ENCODE measurements around the gene CNTD1.

The CNTD1 gene

GRCh38 chr17:42783062-42783790, 15.4 kb upstream of the CNTD1 start:
- 21% methylated on average over 9 of the region's 9 CpGs for WGBS (ENCODE audit: insufficient coverage)
- ChIA-PET CTCF (interaction anchor here (1.3 kb wide), 2 partner anchors 20 to 49 kb away, joined by 3 to 6 read pairs; no protein-coding TSS in a partner anchor), POLR2A (interaction anchor here (0.6 kb wide), 1 partner anchor 1178 kb away, joined by 4 read pairs; no protein-coding TSS in a partner anchor)
- Histone ChIP-seq H3K9me3 (ENCODE audit: control extremely low read depth in 1 of 5, control insufficient read depth in 4 of 5, insufficient read depth in 2 of 5, low read depth in 1 of 5, low read length in 4 of 5) (no peaks in the 10 kb centered on the region), H3K4me1 (ENCODE audit: control extremely low read depth in 1 of 4, control insufficient read depth in 4 of 4, insufficient read depth in 4 of 4, low read length in 3 of 4) (peaks cover 0 to 37% (median 25%) of the 10 kb centered on the region in 4 experiments), H3K27me3 (replicated peaks in 2 of 5; ENCODE audit: control insufficient read depth in 4 of 5, insufficient read depth in 5 of 5, low read length in 4 of 5) (peaks cover 6 to 90% (median 41%) of the 10 kb centered on the region in 5 experiments), H3K4me3 (ENCODE audit: control insufficient read depth in 1 of 7, extremely low read depth in 1 of 7, insufficient read depth in 4 of 7, low read depth in 2 of 7, low read length in 6 of 7) (no peak overlapping the region), H3K27ac (ENCODE audit: insufficient read depth in 1 of 2, low read depth in 1 of 2, low read length in 2 of 2, poor library complexity in 1 of 2, severe bottlenecking in 2 of 2) (no peak overlapping the region), H3K36me3 (ENCODE audit: control insufficient read depth in 4 of 4, insufficient read depth in 4 of 4, low read length in 3 of 4) (peaks cover 2 to 16% (median 12%) of the 10 kb centered on the region in 4 experiments)
- no peak for DNase-seq

GRCh38 chr17:42783791-42784138, 14.9 kb upstream of the CNTD1 start:
- CTCF ChIA-PET: no interaction called here
- peaks cover 0 to 37% (median 25%) of the 10 kb centered on the region in 4 experiments for H3K4me1 ChIP-seq (ENCODE audit: control extremely low read depth in 1 of 4, control insufficient read depth in 4 of 4, insufficient read depth in 4 of 4, low read length in 3 of 4)
- no peak overlapping the region for H3K27ac ChIP-seq (ENCODE audit: insufficient read depth in 1 of 2, low read depth in 1 of 2, low read length in 2 of 2, poor library complexity in 1 of 2, severe bottlenecking in 2 of 2)
- H3K27me3 ChIP-seq (replicated peaks in 2 of 5; ENCODE audit: control insufficient read depth in 4 of 5, insufficient read depth in 5 of 5, low read length in 4 of 5): peaks cover 6 to 92% (median 42%) of the 10 kb centered on the region in 5 experiments
- 12% methylated on average over 18 of the region's 22 CpGs for WGBS (ENCODE audit: insufficient coverage)
- H3K4me3 ChIP-seq (ENCODE audit: control insufficient read depth in 1 of 7, extremely low read depth in 1 of 7, insufficient read depth in 4 of 7, low read depth in 2 of 7, low read length in 6 of 7): no peak overlapping the region
- H3K36me3 ChIP-seq (ENCODE audit: control insufficient read depth in 4 of 4, insufficient read depth in 4 of 4, low read length in 3 of 4): peaks cover 2 to 10% (median 9%) of the 10 kb centered on the region in 4 experiments
- DNase-seq: no peak
- H3K9me3 ChIP-seq (ENCODE audit: control extremely low read depth in 1 of 5, control insufficient read depth in 4 of 5, insufficient read depth in 2 of 5, low read depth in 1 of 5, low read length in 4 of 5): no peaks in the 10 kb centered on the region
- POLR2A ChIA-PET: interaction anchor here (0.6 kb wide), 1 partner anchor 1178 kb away, joined by 4 read pairs; no protein-coding TSS in a partner anchor

- peaks cover 0 to 37% (median 25%) of the 10 kb centered on the region in 4 experiments for H3K4me1 ChIP-seq (ENCODE audit: control extremely low read depth in 1 of 4, control insufficient read depth in 4 of 4, insufficient read depth in 4 of 4, low read length in 3 of 4)
- WGBS (ENCODE audit: insufficient coverage): 3% methylated on average over 16 of the region's 25 CpGs
- H3K27ac ChIP-seq (ENCODE audit: insufficient read depth in 1 of 2, low read depth in 1 of 2, low read length in 2 of 2, poor library complexity in 1 of 2, severe bottlenecking in 2 of 2): no peak overlapping the region
- ChIA-PET CTCF (no interaction called here), POLR2A (no interaction called here)
- H3K4me3 ChIP-seq (ENCODE audit: control insufficient read depth in 1 of 7, extremely low read depth in 1 of 7, insufficient read depth in 4 of 7, low read depth in 2 of 7, low read length in 6 of 7): no peak overlapping the region
- H3K9me3 ChIP-seq (ENCODE audit: control extremely low read depth in 1 of 5, control insufficient read depth in 4 of 5, insufficient read depth in 2 of 5, low read depth in 1 of 5, low read length in 4 of 5): no peaks in the 10 kb centered on the region
- H3K36me3 ChIP-seq (ENCODE audit: control insufficient read depth in 4 of 4, insufficient read depth in 4 of 4, low read length in 3 of 4): peaks cover 0 to 4% (median 3%) of the 10 kb centered on the region in 4 experiments
- peak in 2 of 3 donors; percentile 27 to 49 for DNase-seq
- H3K27me3 ChIP-seq (replicated peaks in 2 of 5; ENCODE audit: control insufficient read depth in 4 of 5, insufficient read depth in 5 of 5, low read length in 4 of 5): peaks cover 6 to 93% (median 42%) of the 10 kb centered on the region in 5 experiments
These were observed 14.3 kb upstream of the CNTD1 start for GRCh38 chr17:42784409-42784808.

GRCh38 chr17:42784811-42785592, 13.7 kb upstream of the CNTD1 start:
- ChIA-PET CTCF (interaction anchor here (1.2 kb wide), 1 partner anchor 21 kb away, joined by 3 read pairs; no protein-coding TSS in a partner anchor), POLR2A (interaction anchor here (1.8 kb wide), 1 partner anchor 11 kb away, joined by 6 read pairs; the partner anchor contains the start of gene VPS25)
- no peak overlapping the region for H3K4me3 ChIP-seq (ENCODE audit: control insufficient read depth in 1 of 7, extremely low read depth in 1 of 7, insufficient read depth in 4 of 7, low read depth in 2 of 7, low read length in 6 of 7)
- peaks cover 0 to 36% (median 22%) of the 10 kb centered on the region in 4 experiments for H3K4me1 ChIP-seq (ENCODE audit: control extremely low read depth in 1 of 4, control insufficient read depth in 4 of 4, insufficient read depth in 4 of 4, low read length in 3 of 4)
- WGBS (ENCODE audit: insufficient coverage): 9% methylated on average over 46 of the region's 52 CpGs
- no peaks in the 10 kb centered on the region for H3K9me3 ChIP-seq (ENCODE audit: control extremely low read depth in 1 of 5, control insufficient read depth in 4 of 5, insufficient read depth in 2 of 5, low read depth in 1 of 5, low read length in 4 of 5)
- no peaks in the 10 kb centered on the region for H3K36me3 ChIP-seq (ENCODE audit: control insufficient read depth in 4 of 4, insufficient read depth in 4 of 4, low read length in 3 of 4)
- peak in 2 of 3 donors; percentile 28 to 42 for DNase-seq
- H3K27ac ChIP-seq (ENCODE audit: insufficient read depth in 1 of 2, low read depth in 1 of 2, low read length in 2 of 2, poor library complexity in 1 of 2, severe bottlenecking in 2 of 2): no peak overlapping the region
- H3K27me3 ChIP-seq (replicated peaks in 2 of 5; ENCODE audit: control insufficient read depth in 4 of 5, insufficient read depth in 5 of 5, low read length in 4 of 5): peaks cover 6 to 89% (median 43%) of the 10 kb centered on the region in 5 experiments

- no peak for DNase-seq
- Histone ChIP-seq H3K4me1 (ENCODE audit: control extremely low read depth in 1 of 4, control insufficient read depth in 4 of 4, insufficient read depth in 4 of 4, low read length in 3 of 4) (peaks cover 0 to 21% (median 14%) of the 10 kb centered on the region in 4 experiments), H3K9me3 (ENCODE audit: control extremely low read depth in 1 of 5, control insufficient read depth in 4 of 5, insufficient read depth in 2 of 5, low read depth in 1 of 5, low read length in 4 of 5) (no peaks in the 10 kb centered on the region), H3K27ac (ENCODE audit: insufficient read depth in 1 of 2, low read depth in 1 of 2, low read length in 2 of 2, poor library complexity in 1 of 2, severe bottlenecking in 2 of 2) (no peak overlapping the region), H3K4me3 (ENCODE audit: control insufficient read depth in 1 of 7, extremely low read depth in 1 of 7, insufficient read depth in 4 of 7, low read depth in 2 of 7, low read length in 6 of 7) (no peak overlapping the region), H3K36me3 (ENCODE audit: control insufficient read depth in 4 of 4, insufficient read depth in 4 of 4, low read length in 3 of 4) (no peaks in the 10 kb centered on the region), H3K27me3 (replicated peaks in 2 of 5; ENCODE audit: control insufficient read depth in 4 of 5, insufficient read depth in 5 of 5, low read length in 4 of 5) (peaks cover 6 to 78% (median 38%) of the 10 kb centered on the region in 5 experiments)
- WGBS (ENCODE audit: insufficient coverage): 97% methylated on average over 11 of the region's 11 CpGs
- ChIA-PET CTCF (interaction anchor here (1.2 kb wide), 1 partner anchor 11 kb away, joined by 3 read pairs; the partner anchor contains the start of genes CNTD1 and COA3), POLR2A (no interaction called here)
These were observed 11.4 kb upstream of the CNTD1 start for GRCh38 chr17:42787266-42787665.

- H3K27ac ChIP-seq (ENCODE audit: insufficient read depth in 1 of 2, low read depth in 1 of 2, low read length in 2 of 2, poor library complexity in 1 of 2, severe bottlenecking in 2 of 2): no peak overlapping the region
- ChIA-PET CTCF (interaction anchor here (0.8 kb wide), 1 partner anchor 11 kb away, joined by 3 read pairs; no protein-coding TSS in a partner anchor), POLR2A (interaction anchor here (0.6 kb wide), 1 partner anchor 724 kb away, joined by 3 read pairs; no protein-coding TSS in a partner anchor)
- DNase-seq: no peak
- WGBS (ENCODE audit: insufficient coverage): no CpG with 5 or more reads among the region's 2 CpGs
- H3K9me3 ChIP-seq (ENCODE audit: control extremely low read depth in 1 of 5, control insufficient read depth in 4 of 5, insufficient read depth in 2 of 5, low read depth in 1 of 5, low read length in 4 of 5): no peaks in the 10 kb centered on the region
- H3K4me1 ChIP-seq (ENCODE audit: control extremely low read depth in 1 of 4, control insufficient read depth in 4 of 4, insufficient read depth in 4 of 4, low read length in 3 of 4): peaks cover 0 to 10% (median 8%) of the 10 kb centered on the region in 4 experiments
- H3K4me3 ChIP-seq (ENCODE audit: control insufficient read depth in 1 of 7, extremely low read depth in 1 of 7, insufficient read depth in 4 of 7, low read depth in 2 of 7, low read length in 6 of 7): no peak overlapping the region
- H3K36me3 ChIP-seq (ENCODE audit: control insufficient read depth in 4 of 4, insufficient read depth in 4 of 4, low read length in 3 of 4): peaks cover 0 to 7% (median 4%) of the 10 kb centered on the region in 4 experiments
- peaks cover 0 to 31% (median 13%) of the 10 kb centered on the region in 5 experiments for H3K27me3 ChIP-seq (replicated peaks in 2 of 5; ENCODE audit: control insufficient read depth in 4 of 5, insufficient read depth in 5 of 5, low read length in 4 of 5)
These were observed 6.7 kb upstream of the CNTD1 start for GRCh38 chr17:42791948-42792347.

Measured in common myeloid progenitor, CD34-positive (primary cell).